Endothelial cell of umbilical vein (primary cell): ENCODE data around the gene DPH6. TPM values are rescaled to one million over a fixed set of nuclear protein-coding genes. Genes with fewer than 3 reads are reported as not detected.

Experiments
- Bru-seq: library from RNA; stranded (reverse); fragments of 400-500 nt; gene quantifications from one replicate; lab custom pipeline; 2021; lab: Mats Ljungman, UMichigan
- BruChase-seq, 2 experiments: library from RNA; stranded (reverse); fragments of 400-500 nt; gene quantifications; one replicate each; lab custom pipeline; 2021; lab: Mats Ljungman, UMichigan
- BruUV-seq: library from RNA; stranded (reverse); fragments of 400-500 nt; replicated peaks from 2 replicates; lab custom pipeline; 2021; lab: Mats Ljungman, UMichigan
- CTCF ChIA-PET: fragments of 300-600, 350-600 bp; sonication (Branson Sonifier 250); formaldehyde crosslinking; loops from one replicate; lab custom pipeline; 2021; ENCODE audit warnings: antibody characterized with exemption, inconsistent platforms; lab: Charles Lee
- POLR2A ChIA-PET: fragments of 300-600, 350-600 bp; sonication (Branson Sonifier 250); formaldehyde crosslinking; loops from one replicate; lab custom pipeline; 2021; ENCODE audit warnings: antibody characterized with exemption, inconsistent platforms; lab: Charles Lee
- DNase-seq: peaks from one replicate; pipeline ENCODE4 v3.0.0-alpha.2; 2011; ENCODE audit warnings: low read depth, low spot score
- FAIRE-seq: peaks from 2 replicates; lab custom pipeline; 2011; peaks lifted over from hg19 to GRCh38; lab: Jason Lieb, UNC
- H2AFZ ChIP-seq: 2 replicates; pipeline ENCODE4 v1.6.0; 2012; ENCODE audit warnings: low read depth, low read length, control low read depth, inconsistent platforms
- H3K27ac ChIP-seq: 2 replicates; pipeline ENCODE4 v1.5.1; 2011; ENCODE audit warnings: low read depth, mild to moderate bottlenecking, control low read depth, low read length, moderate library complexity; ENCODE audit not compliant: insufficient read depth
- H3K27me3 ChIP-seq, 2 experiments: 2 replicates each; pipeline versions ENCODE4 v1.6.0 to v1.6.1; 2011; ENCODE audit warnings: low read length in 2 of 2, mixed read lengths in 1 of 2; ENCODE audit not compliant: control insufficient read depth in 2 of 2, insufficient read depth in 2 of 2
- H3K36me3 ChIP-seq, 2 experiments: 2 replicates in 1 of 2; 3 replicates in 1 of 2; pipeline ENCODE4 v1.5.1; 2011; ENCODE audit warnings: low read length in 2 of 2, mild to moderate bottlenecking in 1 of 2, moderate library complexity in 1 of 2; ENCODE audit not compliant: control insufficient read depth in 2 of 2, insufficient read depth in 2 of 2; ENCODE audit errors: extremely low read depth in 1 of 2
- H3K4me1 ChIP-seq: 3 replicates; pipeline ENCODE4 v1.5.1; 2011; ENCODE audit warnings: mild to moderate bottlenecking, low read length; ENCODE audit not compliant: control insufficient read depth, insufficient read depth; ENCODE audit errors: extremely low read depth
- H3K4me2 ChIP-seq: 2 replicates; pipeline ENCODE4 v1.6.1; 2011; ENCODE audit warnings: low read length, control low read depth, mixed read lengths; ENCODE audit not compliant: insufficient read depth
- H3K4me3 ChIP-seq, 3 experiments: fragments of 200-600 bp in 1 of 3; sonication (generic), shearing (Covaris generic) in 1 of 3; replicated peaks in 1 of 3; 2 replicates each; pipeline ENCODE4 v1.5.1; 2011 to 2016; ENCODE audit warnings: control low read depth in 3 of 3, low read length in 3 of 3, mild to moderate bottlenecking in 2 of 3, inconsistent platforms in 1 of 3, low read depth in 1 of 3, moderate library complexity in 1 of 3; ENCODE audit not compliant: insufficient read depth in 1 of 3
- H3K79me2 ChIP-seq: 2 replicates; pipeline ENCODE4 v1.6.0; 2012; ENCODE audit warnings: low read length, inconsistent platforms; ENCODE audit not compliant: control insufficient read depth, insufficient read depth
- H3K9ac ChIP-seq: replicated peaks from 2 replicates; pipeline ENCODE3; 2011; ENCODE audit warnings: low read length, control low read depth; ENCODE audit not compliant: insufficient read depth; ENCODE audit errors: extremely low read depth
- H3K9me1 ChIP-seq: replicated peaks from 3 replicates; pipeline ENCODE4 v1.6.0; 2011; ENCODE audit warnings: mild to moderate bottlenecking, low read length; ENCODE audit not compliant: control insufficient read depth, insufficient read depth; ENCODE audit errors: extremely low read depth
- H3K9me3 ChIP-seq: replicated peaks from 2 replicates; pipeline ENCODE4 v1.5.1; 2012; ENCODE audit warnings: low read length, inconsistent platforms; ENCODE audit not compliant: control insufficient read depth, insufficient read depth
- H4K20me1 ChIP-seq: replicated peaks from 2 replicates; pipeline ENCODE3; 2011; ENCODE audit warnings: mild to moderate bottlenecking, low read length; ENCODE audit not compliant: control insufficient read depth, insufficient read depth; ENCODE audit errors: extremely low read depth
- EZH2 ChIP-seq: IDR thresholded peaks from 2 replicates; pipeline ENCODE4 v1.6.1; 2012; ENCODE audit warnings: borderline replicate concordance, low read depth, mild to moderate bottlenecking, moderate library complexity, low read length, inconsistent platforms; ENCODE audit not compliant: severe bottlenecking
- FOS ChIP-seq: IDR thresholded peaks from 2 replicates; pipeline ENCODE4 v1.6.1; 2011; ENCODE audit warnings: mild to moderate bottlenecking, low read length, moderate library complexity, borderline replicate concordance; ENCODE audit not compliant: insufficient read depth
- POLR2A ChIP-seq: IDR thresholded peaks from 2 replicates; pipeline ENCODE4 v1.6.1; 2012; ENCODE audit warnings: low read depth, mild to moderate bottlenecking, control low read depth, low read length
- POLR2AphosphoS5 ChIP-seq: IDR thresholded peaks from 2 replicates; pipeline ENCODE4 v1.6.1; 2012; ENCODE audit warnings: low read depth, mild to moderate bottlenecking, control low read depth, low read length, moderate library complexity; ENCODE audit not compliant: insufficient read depth
- dilution Hi-C: fragments of 300-500 bp; cut with MboI; formaldehyde crosslinking; loops from one replicate; pipeline ENCODE4 v1.15.0; 2019; ENCODE audit warnings: low sequenced_read_pairs; ENCODE audit not compliant: extremely low pct_ligation_motif_present
- intact Hi-C: fragments of 100-400 bp; cut with micrococcal nuclease; formaldehyde crosslinking; loops from one replicate; pipeline ENCODE4 v1.10.0; 2022
- long read RNA-seq: library from polyadenylated mRNA; stranded (forward); transcript quantifications from one replicate; pipeline ENCODE4 v2.0.0, GENCODE V29; 2021
- polyA minus RNA-seq, 3 experiments: library from RNA; depleted of rRNA, polyadenylated mRNA; stranded (reverse); fragments of >200 nt; gene quantifications; 1 replicate in 1 of 3; 2 replicates in 2 of 3; pipeline ENCODE4 v1.2.3, GENCODE V29; 2011
- polyA plus RNA-seq, 4 experiments: library from polyadenylated mRNA; depleted of rRNA in 3 of 4; stranded (reverse) in 3 of 4; unstranded in 1 of 4; fragments of >200 nt; gene quantifications; 2 replicates each; pipeline versions ENCODE4 v1.2.1 to v1.2.3, GENCODE V29; 2011 to 2012; ENCODE audit warnings: missing spikeins in 1 of 4
- total RNA-seq: library from RNA; stranded (reverse); gene quantifications from 2 replicates; pipeline ENCODE4 v1.2.3, GENCODE V29; 2021
- TF ChIP-seq, protein P1 (sequence below): IDR thresholded peaks from 2 replicates; pipeline ENCODE4 v1.6.1; 2011; ENCODE audit not compliant: insufficient read depth, insufficient read length

DPH6 gene, protein sequence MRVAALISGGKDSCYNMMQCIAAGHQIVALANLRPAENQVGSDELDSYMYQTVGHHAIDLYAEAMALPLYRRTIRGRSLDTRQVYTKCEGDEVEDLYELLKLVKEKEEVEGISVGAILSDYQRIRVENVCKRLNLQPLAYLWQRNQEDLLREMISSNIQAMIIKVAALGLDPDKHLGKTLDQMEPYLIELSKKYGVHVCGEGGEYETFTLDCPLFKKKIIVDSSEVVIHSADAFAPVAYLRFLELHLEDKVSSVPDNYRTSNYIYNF
- total RNA-seq, result 10.1 and 12.4 TPM in 2 replicates
- 4.6 and 6.0 TPM in 2 replicates for polyA plus RNA-seq
- polyA plus RNA-seq (2011; cell fraction: cytosol; rRNA removed), result 6.4 and 7.7 TPM in 2 replicates
- polyA plus RNA-seq (2011; cell fraction: nucleus; rRNA removed), result 12.3 and 16.5 TPM in 2 replicates
- polyA plus RNA-seq (2012), result 9.3 and 15.7 TPM in 2 replicates
- 13.6 and 26.3 TPM in 2 replicates for polyA minus RNA-seq
- polyA minus RNA-seq (2011; cell fraction: cytosol; rRNA and poly(A)+ RNA removed), result 7.9 TPM
- 48.8 and 56.1 TPM in 2 replicates for polyA minus RNA-seq (2011; cell fraction: nucleus; rRNA and poly(A)+ RNA removed)
- Bru-seq, nascent RNA, result percentile 59 among the genes with signal in this experiment
- BruChase-seq, experiment 1, labeled RNA remaining after a 6-hour chase, result percentile 34 among the genes with signal in this experiment
- percentile 45 among the genes with signal in this experiment for BruChase-seq, experiment 2, labeled RNA remaining after a 2-hour chase
- long read RNA-seq, transcript DPH6-201 (9 exons, 2,099 nt), result major isoform, 6 of 13 reads
- long read RNA-seq, partial matches to known transcripts, result 2 of 13 reads
- long read RNA-seq, other reads (novel, unspliced or antisense), result 5 of 13 reads

- Histone ChIP-seq H3K9ac (peak within 1 kb of the TSS; percentile 99), H3K4me3 (peak within 1 kb of the TSS; percentile 13 to 60 (median 40)), H3K36me3 (peaks cover 0 to 2% of the 10 kb centered on the region in 2 experiments), H3K9me3 (no peaks in the 10 kb centered on the region), H3K79me2 (no peaks in the 10 kb centered on the region), H2AFZ (peak within 1 kb of the TSS; percentile 94), H4K20me1 (no peaks in the 10 kb centered on the region), H3K27ac (peak within 1 kb of the TSS; percentile 96), H3K27me3 (no peaks in the 10 kb centered on the region), H3K4me2 (peak within 1 kb of the TSS; percentile 83), H3K9me1 (no peaks in the 10 kb centered on the region), H3K4me1 (peaks cover 10% of the 10 kb centered on the region)
- intact Hi-C loops, result loop anchor here (1.0 to 2.0 kb wide), 3 partner anchors 23 to 151 kb away; no protein-coding TSS in a partner anchor
- ChIA-PET CTCF (interaction anchor here (0.7 to 1.6 kb wide), 6 partner anchors 22 to 257 kb away, joined by 3 to 7 read pairs (median 4); no protein-coding TSS in a partner anchor), POLR2A (interaction anchor here (0.9 kb wide), 1 partner anchor 151 kb away, joined by 4 read pairs; no protein-coding TSS in a partner anchor)
- DNase-seq, result peak; percentile 91
- TF ChIP-seq, protein P1, sequence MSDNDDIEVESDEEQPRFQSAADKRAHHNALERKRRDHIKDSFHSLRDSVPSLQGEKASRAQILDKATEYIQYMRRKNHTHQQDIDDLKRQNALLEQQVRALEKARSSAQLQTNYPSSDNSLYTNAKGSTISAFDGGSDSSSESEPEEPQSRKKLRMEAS, result peak; percentile 70
- TF ChIP-seq EZH2, result no peak
- TF ChIP-seq POLR2AphosphoS5, result peak; percentile 73
- TF ChIP-seq FOS, result peak; percentile 44
- TF ChIP-seq POLR2A, result peak; percentile 81
- peak; percentile 88 for FAIRE-seq
- dilution Hi-C loops, result no loop called here
- BruUV-seq, result TSS peak; percentile 76
Observed at GRCh38 chr15:35545824-35546510, at the start of gene DPH6. Gene DPH6, minus strand, starts transcription at chr15:35546165. Its CDS starts 24 bp downstream, at chr15:35546141.
